HG03159 (cell line): ENCODE results near the gene EFNA1.
A peak's percentile ranks its signal among the peaks of the same experiment; 100 is the strongest.

Experiments
- ATAC-seq: cut with Tn5 transposase; IDR thresholded peaks from one replicate; pipeline ENCODE4 v1.9.1; 2021; ENCODE audit warnings: mild to moderate bottlenecking, moderate library complexity; ENCODE audit not compliant: unreplicated experiment

The EFNA1 gene

GRCh38 chr1:155127105-155127966 is at the start of gene EFNA1:
EFNA1 (plus strand) TSS chr1:155127876; CDS start chr1:155127978, 102 bp downstream.
- ATAC-seq, result no peak

- ATAC-seq, result no peak
Observed at GRCh38 chr1:155078469-155079209, 49.0 kb upstream of the EFNA1 start, which contains the start of gene EFNA3. EFNA3 (plus strand) TSS chr1:155078837; CDS start chr1:155078942, 105 bp downstream.

GRCh38 chr1:155079210-155079486 is 48.5 kb upstream of the EFNA1 start:
- ATAC-seq, result no peak

- ATAC-seq, result no peak
Observed at GRCh38 chr1:155079487-155080311, 48.0 kb upstream of the EFNA1 start.

GRCh38 chr1:155080312-155081228 is 47.1 kb upstream of the EFNA1 start:
- no peak for ATAC-seq

- ATAC-seq, result no peak
Observed at GRCh38 chr1:155081472-155082300, 46.0 kb upstream of the EFNA1 start.

GRCh38 chr1:155082301-155083051 is 45.2 kb upstream of the EFNA1 start:
- no peak for ATAC-seq

GRCh38 chr1:155083052-155083541 is 44.6 kb upstream of the EFNA1 start:
- no peak for ATAC-seq

GRCh38 chr1:155083865-155084721 is 43.6 kb upstream of the EFNA1 start:
- no peak for ATAC-seq

- peak; percentile 70 for ATAC-seq
Observed at GRCh38 chr1:155084722-155085503, 42.8 kb upstream of the EFNA1 start.

GRCh38 chr1:155085504-155086127 is 42.1 kb upstream of the EFNA1 start:
- no peak for ATAC-seq

- ATAC-seq, result no peak
Observed at GRCh38 chr1:155086128-155086741, 41.4 kb upstream of the EFNA1 start.

- no peak for ATAC-seq
Observed at GRCh38 chr1:155086856-155087535, 40.7 kb upstream of the EFNA1 start.

- no peak for ATAC-seq
Observed at GRCh38 chr1:155091071-155092051, 36.3 kb upstream of the EFNA1 start.
